Tibial artery (tissue), 4 donors: ENCODE data around the gene PAPOLA.
"Not testable (repeated sequence)": the region's sequence is repeated elsewhere in the genome, so short reads cannot be mapped to it uniquely, and the experiment has no call there.

ENCODE experiments used
- DNase-seq, 2 donors: peaks; one replicate each; pipeline ENCODE4 v3.0.0-alpha.2; 2019
- H3K27ac ChIP-seq, 2 donors: fragments of 200-600 bp; sonication (generic) in 1 of 2; 1 replicate in 1 of 2; 2 replicates in 1 of 2; pipeline ENCODE4 v1.5.1; 2018 to 2019; ENCODE audit warnings: mild to moderate bottlenecking in 1 of 2
- H3K27me3 ChIP-seq, 2 donors: fragments of 200-600 bp; sonication (generic) in 1 of 2; one replicate each; pipeline versions ENCODE4 v1.5.1 to v1.6.0; 2016 to 2019
- H3K36me3 ChIP-seq, 3 donors: fragments of 200-600 bp; sonication (generic) in 2 of 3; one replicate each; pipeline ENCODE4 v1.5.1; 2016 to 2019; ENCODE audit warnings: mild to moderate bottlenecking in 2 of 3
- H3K4me1 ChIP-seq, 4 donors: fragments of 200-600 bp; sonication (generic) in 2 of 4; 1 replicate in 3 of 4; 2 replicates in 1 of 4; pipeline ENCODE4 v1.5.1; 2016 to 2019
- H3K4me3 ChIP-seq, 2 donors: fragments of 200-600 bp; sonication (generic) in 1 of 2; 1 replicate in 1 of 2; 2 replicates in 1 of 2; pipeline ENCODE4 v1.5.1; 2018 to 2019; ENCODE audit warnings: mild to moderate bottlenecking in 2 of 2
- H3K9me3 ChIP-seq, 3 donors: fragments of 200-600 bp; sonication (generic) in 1 of 3; one replicate each; pipeline ENCODE4 v1.5.1; 2016 to 2019
- CTCF ChIP-seq, 2 experiments: fragments of 200-600 bp in 1 of 2; fragments of 450-650 bp in 1 of 2; IDR thresholded peaks; one replicate each; pipeline ENCODE4 v1.5.1; 2017 to 2019; ENCODE audit warnings: antibody characterized with exemption in 2 of 2, mild to moderate bottlenecking in 1 of 2, moderate library complexity in 1 of 2
- intact Hi-C: fragments of 100-400 bp; cut with DNase I; formaldehyde crosslinking; loops from one replicate; pipeline ENCODE4 v1.15.0; 2023; ENCODE audit warnings: low total_unique reads

The PAPOLA gene

GRCh38 chr14:96503306-96503679 is 1.1 kb downstream of the PAPOLA start:
- Histone ChIP-seq H3K36me3 (no peaks in the 10 kb centered on the region), H3K27ac (peak overlapping the region; percentile 94 to 100), H3K4me1 (peaks cover 0 to 46% (median 19%) of the 10 kb centered on the region in 4 donors), H3K9me3 (no peaks in the 10 kb centered on the region), H3K27me3 (no peaks in the 10 kb centered on the region), H3K4me3 (peak overlapping the region; percentile 80 to 100)
- TF ChIP-seq CTCF (IDR thresholded peaks at IDR 0.05): no peak
- intact Hi-C loops: loop anchor here (2.0 to 5.0 kb wide), 2 partner anchors 140 to 461 kb away; partner anchors contain the start of genes ATG2B and GSKIP
- no peak for DNase-seq

DNA sequence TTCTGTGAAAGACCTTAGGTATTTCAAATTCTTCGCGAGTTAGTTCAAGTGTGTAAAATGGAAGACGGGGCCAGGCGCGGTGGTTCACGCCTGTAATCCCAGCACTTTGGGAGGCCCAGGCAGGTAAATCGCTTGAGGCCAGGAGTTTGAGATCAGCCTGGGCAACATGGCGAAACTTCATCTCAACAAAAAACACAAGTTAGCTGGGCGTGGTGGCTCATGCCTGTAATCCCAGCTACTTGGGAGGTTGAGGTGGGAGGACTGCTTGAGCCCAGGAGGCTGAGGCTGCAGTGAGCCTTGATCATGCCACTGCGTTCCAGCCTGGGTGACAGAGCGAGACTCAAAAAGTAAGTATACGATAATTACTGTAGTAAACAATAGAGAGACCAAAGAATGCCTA is 2.2 kb downstream of the PAPOLA start:
- not testable (repeated sequence) for H3K27me3 ChIP-seq, DNase-seq, H3K36me3 ChIP-seq, H3K9me3 ChIP-seq
- H3K4me3 ChIP-seq: peak overlapping the region in 1 of 2 donors; percentile 80
- peaks cover 0 to 54% (median 19%) of the 10 kb centered on the region in 4 donors for H3K4me1 ChIP-seq
- peak overlapping the region in 1 of 2 donors; percentile 94 for H3K27ac ChIP-seq
- intact Hi-C loops: loop anchor here (5.0 kb wide), 1 partner anchor 462 kb away; no protein-coding TSS in a partner anchor

DNA sequence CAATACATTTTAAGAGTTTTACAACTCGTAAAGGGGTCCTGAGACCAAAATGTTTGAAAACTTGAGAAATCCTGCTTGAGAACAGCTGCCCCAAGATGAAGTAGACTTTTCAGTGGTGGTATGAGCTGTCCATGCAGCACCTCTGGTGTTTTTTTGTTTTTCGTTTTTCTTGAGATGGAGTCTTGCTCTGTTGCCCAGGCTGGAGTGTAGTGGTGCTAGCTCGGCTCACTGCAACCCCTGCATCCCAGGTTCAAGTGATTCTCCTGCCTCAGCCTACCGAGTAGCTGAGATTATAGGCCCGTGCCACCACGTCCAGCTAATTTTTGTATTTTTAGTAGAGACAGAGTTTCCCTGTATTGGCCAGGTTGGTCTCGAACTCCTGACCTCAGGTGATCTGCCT is 5.5 kb downstream of the PAPOLA start:
- no peak overlapping the region for H3K27ac ChIP-seq

GRCh38 chr14:96508900-96509299 is 6.7 kb downstream of the PAPOLA start:
- intact Hi-C loops: no loop called here
- no peaks in the 10 kb centered on the region for H3K27me3 ChIP-seq
- H3K4me1 ChIP-seq: peaks cover 0 to 77% (median 25%) of the 10 kb centered on the region in 4 donors
- TF ChIP-seq CTCF (IDR thresholded peaks at IDR 0.05): no peak
- H3K36me3 ChIP-seq: no peaks in the 10 kb centered on the region
- no peaks in the 10 kb centered on the region for H3K9me3 ChIP-seq
- DNase-seq: no peak
- H3K4me3 ChIP-seq: no peak overlapping the region
- no peak overlapping the region for H3K27ac ChIP-seq

More for the DNA sequence above, 5.5 kb downstream of the PAPOLA start:
- intact Hi-C loops: no loop called here
- Histone ChIP-seq H3K36me3 (no peaks in the 10 kb centered on the region), H3K9me3 (no peaks in the 10 kb centered on the region), H3K4me1 (peaks cover 0 to 74% (median 29%) of the 10 kb centered on the region in 4 donors), H3K27me3 (no peaks in the 10 kb centered on the region), H3K4me3 (no peak overlapping the region)
- no peak for TF ChIP-seq CTCF (IDR thresholded peaks at IDR 0.05)
- no peak for DNase-seq

DNA sequence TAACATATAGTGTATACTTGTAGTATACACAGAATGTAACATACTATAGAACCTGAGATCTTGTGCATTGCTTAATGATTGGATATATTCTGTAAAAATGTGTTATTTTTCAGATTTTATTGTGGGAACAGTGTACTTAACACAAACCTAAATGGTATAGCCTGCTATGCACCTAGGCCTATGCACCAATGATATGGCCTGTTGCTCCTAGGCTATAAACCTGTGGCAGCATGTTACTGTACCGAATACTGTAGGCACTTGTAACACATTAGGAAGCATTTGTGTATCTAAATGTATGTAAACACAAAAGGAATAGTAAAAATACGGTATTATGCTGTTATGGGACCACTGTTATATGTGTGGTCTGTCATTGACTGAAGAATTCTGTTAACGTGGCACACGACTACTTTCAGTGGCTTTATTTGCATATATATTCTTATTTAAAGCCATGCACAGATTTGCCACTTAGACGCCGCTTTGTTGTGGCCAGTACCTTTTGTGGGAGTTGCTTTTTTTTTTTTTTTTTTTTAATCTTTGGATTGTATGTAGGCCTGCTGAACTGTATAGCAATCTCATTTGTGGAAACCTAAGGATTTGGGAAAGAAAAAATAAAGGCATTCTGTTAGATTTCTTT is 7.4 kb downstream of the PAPOLA start:
- H3K4me1 ChIP-seq: peaks cover 0 to 77% (median 20%) of the 10 kb centered on the region in 4 donors

More for the DNA sequence above, 7.4 kb downstream of the PAPOLA start:
- Histone ChIP-seq H3K9me3 (no peaks in the 10 kb centered on the region), H3K36me3 (no peaks in the 10 kb centered on the region), H3K27me3 (no peaks in the 10 kb centered on the region), H3K27ac (no peak overlapping the region), H3K4me3 (no peak overlapping the region)
- no peak for DNase-seq
- intact Hi-C loops: no loop called here
- no peak for TF ChIP-seq CTCF (IDR thresholded peaks at IDR 0.05)
